GM12875 (cell line): Measurements from ENCODE around the gene HIVEP2.

Source experiments
- H3K4me3 ChIP-seq: one replicate; pipeline ENCODE4 v1.5.1; 2011; ENCODE audit warnings: low read depth, low read length, control low read depth
- TF ChIP-seq, protein P1 (sequence below): IDR thresholded peaks from 2 replicates; pipeline ENCODE4 v1.5.1; 2011; ENCODE audit warnings: low read depth, mild to moderate bottlenecking, control low read depth, inconsistent platforms, low read length, moderate library complexity, borderline replicate concordance; ENCODE audit not compliant: insufficient read depth

Gene HIVEP2

DNA sequence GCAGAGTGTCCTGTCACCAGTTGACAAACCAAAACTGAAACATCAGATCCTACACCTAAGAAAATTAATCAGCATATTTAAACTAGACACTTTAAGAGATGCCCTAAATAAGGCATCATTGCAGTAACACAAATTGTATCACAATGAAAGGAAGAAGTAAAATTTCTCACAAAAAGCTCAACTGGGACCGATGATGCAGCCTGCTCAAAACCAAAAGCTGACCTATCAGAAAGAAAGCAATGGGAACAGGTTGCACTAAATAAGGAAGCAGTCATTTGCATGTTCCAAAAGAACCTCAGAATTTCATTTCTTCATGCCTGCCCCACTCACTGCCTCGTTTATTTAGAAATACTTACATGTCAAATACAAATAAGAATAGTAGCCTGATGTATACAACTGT lies 12.1 kb downstream of the HIVEP2 start:
- TF ChIP-seq, protein P1, sequence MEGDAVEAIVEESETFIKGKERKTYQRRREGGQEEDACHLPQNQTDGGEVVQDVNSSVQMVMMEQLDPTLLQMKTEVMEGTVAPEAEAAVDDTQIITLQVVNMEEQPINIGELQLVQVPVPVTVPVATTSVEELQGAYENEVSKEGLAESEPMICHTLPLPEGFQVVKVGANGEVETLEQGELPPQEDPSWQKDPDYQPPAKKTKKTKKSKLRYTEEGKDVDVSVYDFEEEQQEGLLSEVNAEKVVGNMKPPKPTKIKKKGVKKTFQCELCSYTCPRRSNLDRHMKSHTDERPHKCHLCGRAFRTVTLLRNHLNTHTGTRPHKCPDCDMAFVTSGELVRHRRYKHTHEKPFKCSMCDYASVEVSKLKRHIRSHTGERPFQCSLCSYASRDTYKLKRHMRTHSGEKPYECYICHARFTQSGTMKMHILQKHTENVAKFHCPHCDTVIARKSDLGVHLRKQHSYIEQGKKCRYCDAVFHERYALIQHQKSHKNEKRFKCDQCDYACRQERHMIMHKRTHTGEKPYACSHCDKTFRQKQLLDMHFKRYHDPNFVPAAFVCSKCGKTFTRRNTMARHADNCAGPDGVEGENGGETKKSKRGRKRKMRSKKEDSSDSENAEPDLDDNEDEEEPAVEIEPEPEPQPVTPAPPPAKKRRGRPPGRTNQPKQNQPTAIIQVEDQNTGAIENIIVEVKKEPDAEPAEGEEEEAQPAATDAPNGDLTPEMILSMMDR: no peak
- H3K4me3 ChIP-seq: no peak overlapping the region

DNA sequence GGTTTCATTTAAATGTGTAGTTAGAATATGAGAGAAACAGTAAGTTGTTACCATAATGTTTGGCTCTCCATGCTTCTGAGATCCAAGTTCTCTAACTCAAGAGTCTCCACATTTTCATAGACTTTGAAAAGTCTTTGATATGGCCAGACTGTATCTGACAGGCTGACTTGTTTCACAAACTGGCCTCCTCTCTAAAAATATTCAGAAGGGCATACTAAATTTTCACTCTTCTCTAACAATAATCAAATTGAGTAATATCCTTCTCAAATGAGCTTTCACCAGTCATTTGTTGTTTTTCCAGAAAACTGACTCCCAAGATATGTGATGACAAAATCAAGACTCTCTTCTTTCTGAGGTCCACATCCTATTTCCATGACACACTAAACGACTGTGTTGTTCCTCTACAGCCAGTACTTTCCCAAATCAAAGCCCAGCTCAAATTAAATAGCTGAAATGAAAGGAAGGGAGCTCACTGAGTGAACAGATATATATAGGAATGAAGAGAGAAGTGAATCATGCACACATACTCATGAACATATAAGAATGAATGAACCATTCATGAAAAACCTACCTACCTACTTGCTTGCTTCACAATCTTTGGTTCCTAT lies 15.1 kb downstream of the HIVEP2 start:
- TF ChIP-seq, protein P1: no peak
- no peak overlapping the region for H3K4me3 ChIP-seq

DNA sequence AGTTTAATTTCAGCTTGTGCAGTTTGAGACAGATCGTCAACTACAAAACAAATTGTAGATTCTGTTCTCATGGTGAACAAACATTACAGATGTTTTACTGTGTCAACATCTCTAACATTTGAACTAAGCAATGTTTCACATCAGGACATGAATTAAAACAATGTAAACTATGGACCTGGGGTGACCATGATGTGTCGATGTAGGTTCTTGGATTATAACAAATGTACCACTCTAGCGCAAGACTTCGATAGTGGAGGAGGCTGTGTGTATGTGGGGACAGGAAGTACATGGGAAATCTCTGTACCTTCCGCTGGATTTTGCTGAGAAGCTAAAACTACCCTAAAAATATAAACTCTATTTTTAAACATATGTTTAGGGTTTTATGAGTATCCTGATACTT lies 17.1 kb downstream of the HIVEP2 start:
- TF ChIP-seq, protein P1: no peak
- H3K4me3 ChIP-seq: peak overlapping the region; percentile 13

DNA sequence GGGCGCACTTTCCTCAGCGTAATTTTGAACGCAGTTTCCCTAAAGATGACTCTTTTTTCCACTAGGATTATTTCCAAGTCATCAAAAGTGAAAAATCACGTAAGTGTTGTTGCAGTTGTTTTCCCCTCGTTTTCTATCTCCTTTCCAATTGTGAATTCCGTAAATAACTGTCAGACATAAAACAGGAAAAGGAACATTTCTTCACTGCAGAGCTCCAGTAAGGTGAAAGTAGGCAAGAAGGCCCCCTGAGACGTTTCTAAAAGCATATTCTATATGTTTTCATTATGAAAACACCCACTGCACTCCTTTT lies 17.8 kb downstream of the HIVEP2 start:
- peak overlapping the region; percentile 68 for H3K4me3 ChIP-seq
- TF ChIP-seq, protein P1: no peak

DNA sequence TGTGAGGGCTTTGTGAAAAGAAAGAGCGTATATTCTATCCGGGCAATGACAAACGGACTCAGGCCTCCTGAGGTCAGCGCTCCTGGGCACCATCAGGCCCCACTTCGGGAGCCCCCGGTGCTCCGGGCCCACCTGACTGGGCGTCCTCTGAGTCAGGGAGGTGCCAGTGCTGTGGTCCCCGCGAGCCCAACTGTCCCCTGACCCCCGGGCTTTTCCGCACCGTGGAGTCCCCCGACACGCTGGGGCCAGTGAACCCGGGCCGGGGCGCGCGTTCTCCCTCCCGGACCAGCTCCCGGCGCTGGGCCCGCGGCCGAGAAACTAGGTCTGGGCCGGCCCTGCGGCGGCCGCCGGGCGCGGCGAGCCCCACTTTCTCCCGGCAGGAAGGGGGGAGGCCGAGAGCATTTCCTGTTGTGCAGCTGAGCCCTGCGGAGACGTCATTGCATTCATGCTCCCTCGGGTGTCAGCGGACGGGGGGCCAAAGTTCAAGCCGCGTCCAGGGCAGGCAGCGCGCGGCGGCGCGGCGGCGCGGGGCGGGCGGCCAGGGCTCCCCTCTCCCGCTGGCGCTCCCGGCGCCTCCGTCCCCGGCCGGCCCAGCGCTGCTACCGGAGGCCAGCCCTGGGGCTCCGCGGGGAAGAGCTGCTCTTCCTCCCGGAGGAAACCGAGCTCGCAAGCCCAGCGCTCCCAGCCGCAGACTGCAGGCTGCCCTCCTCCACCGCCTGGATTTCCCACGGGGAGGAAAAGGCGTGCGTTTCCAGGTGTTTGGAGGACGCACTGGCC lies 18.3 kb downstream of the HIVEP2 start:
- TF ChIP-seq, protein P1: no peak
- peak overlapping the region; percentile 68 for H3K4me3 ChIP-seq

DNA sequence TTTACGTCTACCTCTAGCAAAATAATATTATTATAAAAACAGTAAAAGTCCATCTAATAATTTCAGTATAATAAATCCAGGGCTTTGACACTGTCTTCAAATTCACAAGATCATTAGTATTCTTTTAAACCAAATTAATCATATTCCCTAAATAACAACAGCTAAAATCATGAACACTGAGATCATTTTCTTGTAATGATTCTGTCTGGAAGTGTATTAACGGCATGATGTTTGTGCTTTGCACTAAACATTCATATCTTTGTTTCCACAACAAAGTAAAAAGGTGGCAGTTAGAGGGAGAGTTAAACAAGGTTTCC lies 18.8 kb downstream of the HIVEP2 start:
- TF ChIP-seq, protein P1: no peak
- peak overlapping the region; percentile 68 for H3K4me3 ChIP-seq

DNA sequence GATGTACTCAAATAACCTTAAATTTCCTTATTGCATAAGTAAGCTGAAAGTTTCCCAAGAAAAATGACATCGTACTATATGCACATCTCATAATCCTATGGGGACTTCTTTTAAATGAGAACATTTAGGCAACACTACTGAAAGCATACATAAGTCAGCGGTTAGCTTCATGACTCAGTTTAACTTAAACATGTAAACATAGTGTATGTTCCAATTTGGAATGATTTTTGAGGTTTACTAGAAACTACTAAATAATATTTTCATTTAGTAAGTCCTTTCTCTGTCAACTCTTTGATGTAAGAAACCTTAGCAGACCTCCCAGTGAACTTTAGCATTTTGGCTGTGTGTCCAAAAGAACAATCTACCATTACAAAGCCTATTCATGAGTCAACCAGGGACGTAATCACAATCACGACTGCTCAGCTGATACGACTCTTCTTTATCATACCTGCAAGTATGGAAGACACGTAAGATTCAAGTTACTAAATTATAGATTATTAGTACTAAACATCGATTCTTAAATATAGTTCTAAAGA lies 19.3 kb downstream of the HIVEP2 start:
- H3K4me3 ChIP-seq: no peak overlapping the region
- TF ChIP-seq, protein P1: no peak
